ENCODE results near the gene TNFAIP2.

DNA sequence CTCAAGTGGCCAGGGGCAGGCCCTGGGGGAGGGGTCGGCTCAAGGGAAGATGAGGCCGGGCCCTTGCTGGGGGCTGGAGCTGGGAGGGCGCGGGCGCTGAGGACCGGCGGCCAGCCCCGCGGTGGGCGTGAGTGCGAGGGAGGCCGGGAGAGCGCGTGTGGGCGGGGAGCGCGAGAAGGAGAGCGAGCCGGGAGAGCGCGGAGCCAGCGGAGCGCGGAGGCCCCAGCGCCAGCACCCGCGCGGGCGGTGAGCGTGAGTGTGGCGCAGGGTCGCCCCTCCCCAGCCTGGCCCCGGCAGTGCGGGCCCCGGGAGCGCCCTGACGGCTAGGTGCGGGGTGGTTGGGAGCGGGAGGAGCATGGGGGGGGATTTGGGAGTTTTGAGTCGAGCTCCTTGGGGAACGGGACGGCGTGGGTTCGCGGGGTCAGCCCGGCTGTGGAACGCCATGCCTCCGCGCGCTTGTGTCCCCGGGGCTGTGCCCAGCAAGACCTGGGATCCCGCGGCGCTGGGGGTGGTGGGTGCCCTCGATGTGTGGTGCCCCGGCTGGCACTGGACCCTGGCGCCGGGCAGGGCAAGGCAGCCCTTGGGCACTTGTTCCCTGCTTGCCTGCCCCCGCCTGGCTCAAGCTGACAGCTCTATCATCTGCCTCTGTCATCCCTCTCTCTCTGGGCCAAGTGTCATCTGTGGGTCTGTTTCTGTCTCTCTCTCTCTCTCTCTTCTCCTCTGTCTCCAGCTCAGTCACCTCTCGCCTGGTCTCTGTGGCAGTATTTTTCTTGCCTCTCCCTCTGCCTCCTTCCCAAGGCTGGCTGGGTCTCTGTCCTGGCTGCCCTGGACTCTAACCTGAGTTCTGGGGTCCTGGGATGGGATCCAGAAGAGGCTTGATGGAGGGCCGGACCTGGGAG, 39.0 kb upstream of the TNFAIP2 start, which contains the start of gene LBHD2:
- TF ChIP-seq, protein P1, sequence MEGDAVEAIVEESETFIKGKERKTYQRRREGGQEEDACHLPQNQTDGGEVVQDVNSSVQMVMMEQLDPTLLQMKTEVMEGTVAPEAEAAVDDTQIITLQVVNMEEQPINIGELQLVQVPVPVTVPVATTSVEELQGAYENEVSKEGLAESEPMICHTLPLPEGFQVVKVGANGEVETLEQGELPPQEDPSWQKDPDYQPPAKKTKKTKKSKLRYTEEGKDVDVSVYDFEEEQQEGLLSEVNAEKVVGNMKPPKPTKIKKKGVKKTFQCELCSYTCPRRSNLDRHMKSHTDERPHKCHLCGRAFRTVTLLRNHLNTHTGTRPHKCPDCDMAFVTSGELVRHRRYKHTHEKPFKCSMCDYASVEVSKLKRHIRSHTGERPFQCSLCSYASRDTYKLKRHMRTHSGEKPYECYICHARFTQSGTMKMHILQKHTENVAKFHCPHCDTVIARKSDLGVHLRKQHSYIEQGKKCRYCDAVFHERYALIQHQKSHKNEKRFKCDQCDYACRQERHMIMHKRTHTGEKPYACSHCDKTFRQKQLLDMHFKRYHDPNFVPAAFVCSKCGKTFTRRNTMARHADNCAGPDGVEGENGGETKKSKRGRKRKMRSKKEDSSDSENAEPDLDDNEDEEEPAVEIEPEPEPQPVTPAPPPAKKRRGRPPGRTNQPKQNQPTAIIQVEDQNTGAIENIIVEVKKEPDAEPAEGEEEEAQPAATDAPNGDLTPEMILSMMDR (IDR thresholded peaks at IDR 0.05): no peak
- no peak for TF ChIP-seq POLR2A (IDR thresholded peaks at IDR 0.05)

Data from breast epithelium (tissue), 3 donors.